Upper lobe of right lung (tissue), 1 donor: ENCODE data around the gene WWOX. TPM values are rescaled to one million over a fixed set of nuclear protein-coding genes. Genes with fewer than 3 reads are reported as not detected.

Experiments used
- ATAC-seq: fragments of 200-7000 bp; cut with Tn5 transposase; one replicate; pipeline ENCODE4 v1.9.1; 2020; ENCODE audit warnings: mild to moderate bottlenecking, moderate library complexity
- DNase-seq: peaks from one replicate; pipeline ENCODE4 v3.0.0-alpha.2; 2020
- H3K27ac ChIP-seq: fragments of 200-600 bp; one replicate; pipeline ENCODE4 v1.8.0; 2022
- H3K27me3 ChIP-seq: fragments of 200-600 bp; one replicate; pipeline ENCODE4 v1.8.0; 2022; ENCODE audit warnings: mild to moderate bottlenecking
- H3K36me3 ChIP-seq: fragments of 200-600 bp; one replicate; pipeline ENCODE4 v1.8.0; 2022
- H3K4me1 ChIP-seq: fragments of 200-600 bp; one replicate; pipeline ENCODE4 v1.8.0; 2022
- H3K4me3 ChIP-seq: fragments of 200-600 bp; one replicate; pipeline ENCODE4 v1.8.0; 2022; ENCODE audit warnings: mild to moderate bottlenecking
- H3K9me3 ChIP-seq: fragments of 200-600 bp; one replicate; pipeline ENCODE4 v1.8.0; 2022
- intact Hi-C: fragments of 100-400 bp; cut with DNase I; formaldehyde crosslinking; loops from one replicate; pipeline ENCODE4 v1.11.0; 2022
- total RNA-seq: library from RNA; stranded (reverse); fragmentation: NEBNext Ultra II Directional; extraction: Animal tissue kit (Norgen Biotek cat#: 25700); gene quantifications from one replicate; pipeline ENCODE4 v1.2.1, GENCODE V29; 2021
- TF ChIP-seq, protein P1 (sequence below): fragments of 200-600 bp; IDR thresholded peaks from one replicate; pipeline ENCODE4 v1.8.0; 2022; ENCODE audit warnings: antibody characterized with exemption
- donor health status: DM: no; HTN: yes; CAD: no; lungs with severe emphysema.

Gene WWOX
- total RNA-seq, 1 donor from 2014 or later, result 17.0 TPM

DNA sequence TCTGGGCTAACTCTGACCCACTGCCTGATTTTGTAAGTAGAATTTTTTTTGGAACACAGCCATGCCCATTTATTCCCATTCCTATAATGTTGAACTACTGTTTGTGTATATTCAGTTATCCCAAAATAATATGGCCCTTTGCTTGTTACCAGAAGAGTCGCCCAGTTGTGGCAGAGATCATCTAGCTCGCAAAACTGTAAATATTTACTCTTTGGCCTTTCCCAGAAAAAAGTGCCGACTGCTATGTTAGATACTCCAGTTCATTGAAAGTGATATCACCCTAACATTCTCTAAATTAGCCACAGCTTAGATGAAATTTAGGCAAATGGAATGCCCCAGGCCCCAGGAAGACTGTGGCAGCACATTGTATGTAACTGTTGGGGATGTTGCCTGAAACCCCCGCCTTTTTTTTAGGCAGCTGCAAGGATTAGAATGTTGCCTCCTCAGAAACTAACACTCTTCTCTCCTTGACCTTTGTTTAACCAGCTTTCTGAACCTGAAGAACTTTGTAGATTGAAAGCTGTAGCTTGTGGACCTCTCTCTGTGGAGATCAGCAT is 19.1 kb downstream of the WWOX start:
- intact Hi-C loops, result no loop called here
- Histone ChIP-seq H3K4me1 (no peaks in the 10 kb centered on the region), H3K27me3 (no peaks in the 10 kb centered on the region), H3K36me3 (peaks cover 9% of the 10 kb centered on the region), H3K27ac (no peak overlapping the region), H3K4me3 (no peak overlapping the region), H3K9me3 (no peaks in the 10 kb centered on the region)
- TF ChIP-seq, protein P1, sequence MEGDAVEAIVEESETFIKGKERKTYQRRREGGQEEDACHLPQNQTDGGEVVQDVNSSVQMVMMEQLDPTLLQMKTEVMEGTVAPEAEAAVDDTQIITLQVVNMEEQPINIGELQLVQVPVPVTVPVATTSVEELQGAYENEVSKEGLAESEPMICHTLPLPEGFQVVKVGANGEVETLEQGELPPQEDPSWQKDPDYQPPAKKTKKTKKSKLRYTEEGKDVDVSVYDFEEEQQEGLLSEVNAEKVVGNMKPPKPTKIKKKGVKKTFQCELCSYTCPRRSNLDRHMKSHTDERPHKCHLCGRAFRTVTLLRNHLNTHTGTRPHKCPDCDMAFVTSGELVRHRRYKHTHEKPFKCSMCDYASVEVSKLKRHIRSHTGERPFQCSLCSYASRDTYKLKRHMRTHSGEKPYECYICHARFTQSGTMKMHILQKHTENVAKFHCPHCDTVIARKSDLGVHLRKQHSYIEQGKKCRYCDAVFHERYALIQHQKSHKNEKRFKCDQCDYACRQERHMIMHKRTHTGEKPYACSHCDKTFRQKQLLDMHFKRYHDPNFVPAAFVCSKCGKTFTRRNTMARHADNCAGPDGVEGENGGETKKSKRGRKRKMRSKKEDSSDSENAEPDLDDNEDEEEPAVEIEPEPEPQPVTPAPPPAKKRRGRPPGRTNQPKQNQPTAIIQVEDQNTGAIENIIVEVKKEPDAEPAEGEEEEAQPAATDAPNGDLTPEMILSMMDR, result no peak
- DNase-seq (no peak), ATAC-seq (no peak)

DNA sequence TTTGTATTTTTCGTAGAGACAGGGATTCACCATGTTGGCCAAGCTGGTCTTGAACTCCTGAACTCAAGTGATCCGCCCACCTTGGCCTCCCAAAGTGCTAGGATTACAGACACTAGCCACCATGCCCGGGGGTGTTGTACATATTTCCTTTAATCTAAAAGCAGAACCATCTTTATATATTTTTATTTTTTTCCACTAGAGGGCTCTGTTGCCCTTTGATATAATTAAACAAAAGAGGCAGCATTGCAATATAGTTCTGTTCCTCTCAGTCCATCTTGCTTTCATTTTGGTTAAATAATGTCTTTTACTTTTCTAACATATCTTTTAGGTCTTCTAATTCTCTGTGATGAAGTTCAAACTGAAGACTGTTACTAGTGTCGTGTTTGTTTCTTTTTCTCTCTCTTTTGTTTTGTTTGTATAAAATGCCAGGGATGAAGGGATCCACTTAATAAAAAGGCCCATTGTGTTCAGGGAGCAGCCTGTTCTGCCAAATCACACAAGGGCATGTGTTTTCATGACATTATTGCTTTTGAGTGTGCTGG is 23.4 kb downstream of the WWOX start:
- ATAC-seq (peak; percentile 84), DNase-seq (no peak)
- Histone ChIP-seq H3K4me3 (no peak overlapping the region), H3K27me3 (no peaks in the 10 kb centered on the region), H3K36me3 (no peaks in the 10 kb centered on the region), H3K9me3 (no peaks in the 10 kb centered on the region), H3K27ac (peak overlapping the region; percentile 34), H3K4me1 (peaks cover 8% of the 10 kb centered on the region)
- intact Hi-C loops, result loop anchor here (10.0 kb wide), 1 partner anchor 112 kb away; no protein-coding TSS in a partner anchor
- TF ChIP-seq, protein P1, result peak; percentile 61

- no peak for DNase-seq
- intact Hi-C loops, result loop anchor here (10.0 kb wide), 1 partner anchor 110 kb away; no protein-coding TSS in a partner anchor
- no peak for ATAC-seq
- Histone ChIP-seq H3K27me3 (no peaks in the 10 kb centered on the region), H3K4me3 (no peak overlapping the region), H3K36me3 (no peaks in the 10 kb centered on the region), H3K27ac (no peak overlapping the region), H3K4me1 (peaks cover 8% of the 10 kb centered on the region), H3K9me3 (no peaks in the 10 kb centered on the region)
- TF ChIP-seq, protein P1, result no peak
These were observed 25.8 kb downstream of the WWOX start for GRCh38 chr16:78125112-78125844.

GRCh38 chr16:78126662-78127061 is 27.2 kb downstream of the WWOX start:
- TF ChIP-seq, protein P1, result no peak
- H3K27me3 ChIP-seq, result no peaks in the 10 kb centered on the region
- ATAC-seq (no peak), DNase-seq (no peak)
- peaks cover 8% of the 10 kb centered on the region for H3K4me1 ChIP-seq
- intact Hi-C loops, result loop anchor here (10.0 kb wide), 1 partner anchor 108 kb away; no protein-coding TSS in a partner anchor
- H3K9me3 ChIP-seq, result no peaks in the 10 kb centered on the region
- H3K36me3 ChIP-seq, result no peaks in the 10 kb centered on the region
- no peak overlapping the region for H3K4me3 ChIP-seq
- H3K27ac ChIP-seq, result no peak overlapping the region

DNA sequence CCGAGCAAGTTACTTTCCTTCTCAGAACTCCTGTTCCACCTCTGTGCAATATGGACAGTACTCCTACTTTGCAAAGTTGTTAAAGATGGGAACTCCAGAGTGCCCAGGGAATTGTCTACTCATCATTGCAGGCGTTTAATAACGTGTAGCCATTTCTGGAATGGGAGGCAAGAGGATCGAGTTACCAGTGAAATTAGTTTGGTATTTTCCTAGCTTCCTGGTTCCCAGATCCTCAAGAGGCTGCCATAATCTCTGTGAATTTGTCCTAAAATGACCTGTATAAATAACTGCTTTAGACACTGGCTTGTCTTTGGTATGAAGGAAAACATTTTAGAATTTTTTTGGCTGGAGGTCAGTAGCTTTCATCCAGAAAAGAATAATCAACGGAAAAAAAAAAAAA is 27.7 kb downstream of the WWOX start:
- Histone ChIP-seq H3K36me3 (no peaks in the 10 kb centered on the region), H3K4me3 (no peak overlapping the region), H3K27me3 (no peaks in the 10 kb centered on the region), H3K9me3 (no peaks in the 10 kb centered on the region), H3K4me1 (peaks cover 8% of the 10 kb centered on the region), H3K27ac (no peak overlapping the region)
- no peak for ATAC-seq
- TF ChIP-seq, protein P1, result no peak
- intact Hi-C loops, result loop anchor here (10.0 kb wide), 1 partner anchor 108 kb away; no protein-coding TSS in a partner anchor
- DNase-seq, result no peak
